AG09309 (cell line): ENCODE measurements around the gene GABARAP.

ENCODE experiments used
- DNase-seq: peaks from one replicate; pipeline ENCODE4 v3.0.0-alpha.2; 2010; ENCODE audit warnings: low read depth
- H3K4me3 ChIP-seq: 2 replicates; pipeline ENCODE4 v1.5.1; 2011; ENCODE audit warnings: mild to moderate bottlenecking, low read depth, low read length, moderate library complexity; ENCODE audit not compliant: control insufficient read depth
- TF ChIP-seq, protein P1 (sequence below): IDR thresholded peaks from 2 replicates; pipeline ENCODE4 v1.5.1; 2011; ENCODE audit warnings: mild to moderate bottlenecking, low read depth, low read length, inconsistent platforms; ENCODE audit not compliant: insufficient read depth, control insufficient read depth; ENCODE audit errors: missing control alignments

The GABARAP gene

DNA sequence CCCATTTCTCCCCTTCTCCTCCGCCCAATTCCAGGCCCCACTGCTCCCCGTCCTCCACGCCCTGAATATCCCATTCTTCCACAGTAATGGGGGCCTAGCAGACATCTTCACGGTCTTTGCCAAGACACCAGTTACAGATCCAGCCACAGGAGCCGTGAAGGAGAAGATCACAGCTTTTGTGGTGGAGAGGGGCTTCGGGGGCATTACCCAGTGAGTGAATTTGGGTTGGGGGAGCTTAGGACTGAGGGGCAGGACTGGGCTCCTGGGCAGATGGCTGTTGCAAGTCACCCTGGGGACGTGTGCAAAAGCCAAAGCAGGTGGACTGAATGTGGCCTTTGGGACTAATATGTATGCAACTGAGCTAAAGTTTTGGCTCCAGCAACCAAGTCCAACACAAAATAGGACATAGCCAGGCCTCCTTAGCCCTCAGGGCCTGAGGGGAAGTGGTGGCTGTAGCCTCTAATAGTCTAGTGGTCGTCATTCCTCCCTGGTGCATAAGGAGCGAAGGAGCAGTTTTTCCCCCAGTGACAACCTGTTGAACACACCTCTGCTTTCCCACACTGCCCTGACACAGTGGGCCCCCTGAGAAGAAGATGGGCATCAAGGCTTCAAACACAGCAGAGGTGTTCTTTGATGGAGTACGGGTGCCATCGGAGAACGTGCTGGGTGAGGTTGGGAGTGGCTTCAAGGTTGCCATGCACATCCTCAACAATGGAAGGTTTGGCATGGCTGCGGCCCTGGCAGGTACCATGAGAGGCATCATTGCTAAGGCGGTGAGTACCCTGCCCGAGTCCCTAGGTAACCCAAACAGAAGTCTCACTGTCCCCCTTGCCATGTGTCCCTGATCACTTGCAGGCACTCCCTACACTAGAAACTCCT, 19.9 kb downstream of the GABARAP start:
- DNase-seq, result no peak
- H3K4me3 ChIP-seq, result no peak overlapping the region
- TF ChIP-seq, protein P1, sequence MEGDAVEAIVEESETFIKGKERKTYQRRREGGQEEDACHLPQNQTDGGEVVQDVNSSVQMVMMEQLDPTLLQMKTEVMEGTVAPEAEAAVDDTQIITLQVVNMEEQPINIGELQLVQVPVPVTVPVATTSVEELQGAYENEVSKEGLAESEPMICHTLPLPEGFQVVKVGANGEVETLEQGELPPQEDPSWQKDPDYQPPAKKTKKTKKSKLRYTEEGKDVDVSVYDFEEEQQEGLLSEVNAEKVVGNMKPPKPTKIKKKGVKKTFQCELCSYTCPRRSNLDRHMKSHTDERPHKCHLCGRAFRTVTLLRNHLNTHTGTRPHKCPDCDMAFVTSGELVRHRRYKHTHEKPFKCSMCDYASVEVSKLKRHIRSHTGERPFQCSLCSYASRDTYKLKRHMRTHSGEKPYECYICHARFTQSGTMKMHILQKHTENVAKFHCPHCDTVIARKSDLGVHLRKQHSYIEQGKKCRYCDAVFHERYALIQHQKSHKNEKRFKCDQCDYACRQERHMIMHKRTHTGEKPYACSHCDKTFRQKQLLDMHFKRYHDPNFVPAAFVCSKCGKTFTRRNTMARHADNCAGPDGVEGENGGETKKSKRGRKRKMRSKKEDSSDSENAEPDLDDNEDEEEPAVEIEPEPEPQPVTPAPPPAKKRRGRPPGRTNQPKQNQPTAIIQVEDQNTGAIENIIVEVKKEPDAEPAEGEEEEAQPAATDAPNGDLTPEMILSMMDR, result no peak

GRCh38 chr17:7221278-7222092, 20.8 kb downstream of the GABARAP start:
- no peak for DNase-seq
- TF ChIP-seq, protein P1, result no peak
- H3K4me3 ChIP-seq, result no peak overlapping the region

GRCh38 chr17:7220593-7221277, 21.5 kb downstream of the GABARAP start:
- H3K4me3 ChIP-seq, result peak overlapping the region; percentile 77
- TF ChIP-seq, protein P1, result peak; percentile 61
- DNase-seq, result no peak

GRCh38 chr17:7219812-7220592, 22.2 kb downstream of the GABARAP start, which contains the start of the genes ACADVL and DLG4:
TSS of gene ACADVL (plus strand) at chr17:7219938. CDS start at chr17:7219985, 47 bp downstream.
TSS of gene DLG4 (minus strand) at chr17:7219836.
- no peak for DNase-seq
- TF ChIP-seq, protein P1, result no peak
- peak within 1 kb of the TSS; percentile 77 for H3K4me3 ChIP-seq

- TF ChIP-seq, protein P1, result no peak
- no peak for DNase-seq
- peak overlapping the region; percentile 77 for H3K4me3 ChIP-seq
Observed at GRCh38 chr17:7219229-7219811, 22.9 kb downstream of the GABARAP start.
